GM21528 (cell line): Measurements from ENCODE around the gene ADM2.
A peak's percentile ranks its signal among the peaks of the same experiment; 100 is the strongest.
"Not testable (repeated sequence)": the region's sequence is repeated elsewhere in the genome, so short reads cannot be mapped to it uniquely, and the experiment has no call there.

Experiments used
- ATAC-seq: cut with Tn5 transposase; IDR thresholded peaks from one replicate; pipeline ENCODE4 v1.9.1; 2021; ENCODE audit warnings: mild to moderate bottlenecking, moderate library complexity; ENCODE audit not compliant: unreplicated experiment, low FRiP score

Gene ADM2

DNA sequence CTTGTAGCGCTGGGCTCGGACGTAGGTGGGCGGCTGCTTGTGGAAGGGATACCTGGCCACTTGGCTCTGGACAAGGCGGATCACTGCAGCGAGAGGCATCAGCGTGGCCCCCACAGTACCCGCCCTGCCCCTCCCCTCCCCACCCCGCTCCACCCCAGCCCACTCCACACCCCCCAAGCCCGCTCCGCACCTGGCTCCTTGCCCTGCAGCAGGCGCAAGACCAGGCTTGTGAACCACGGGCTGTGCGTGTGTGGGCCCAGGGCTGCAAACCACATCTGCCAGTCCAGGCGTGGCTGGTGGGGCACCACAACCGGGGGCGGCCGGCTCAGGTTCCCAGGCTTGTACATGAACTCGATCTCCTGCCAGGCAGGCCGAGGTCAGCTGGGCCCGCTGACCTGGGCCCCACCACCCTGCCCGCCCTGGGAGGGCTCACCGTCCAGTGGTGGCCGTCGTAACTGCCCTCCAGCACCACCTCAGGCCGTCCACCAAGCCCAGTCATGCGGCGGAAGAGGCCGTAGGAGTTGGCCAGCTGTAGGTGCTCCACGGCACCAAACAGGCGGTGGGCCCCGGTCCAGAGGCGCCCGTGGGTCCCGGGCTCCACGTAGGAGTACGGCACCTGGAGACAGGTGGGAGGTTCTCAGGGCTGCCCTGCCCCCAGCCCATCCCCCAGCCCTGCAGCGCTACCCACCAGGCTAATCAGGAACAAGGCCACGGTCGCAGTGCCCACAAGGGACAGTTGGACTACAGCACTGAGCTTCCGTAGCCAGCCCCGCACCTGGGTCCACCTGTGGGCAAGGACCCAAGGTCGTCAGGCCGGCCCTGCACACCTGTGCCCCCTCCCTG is 23.2 kb downstream of the ADM2 start:
- ATAC-seq, result no peak

- no peak for ATAC-seq
Observed at GRCh38 chr22:50505276-50505775, 24.0 kb downstream of the ADM2 start.

DNA sequence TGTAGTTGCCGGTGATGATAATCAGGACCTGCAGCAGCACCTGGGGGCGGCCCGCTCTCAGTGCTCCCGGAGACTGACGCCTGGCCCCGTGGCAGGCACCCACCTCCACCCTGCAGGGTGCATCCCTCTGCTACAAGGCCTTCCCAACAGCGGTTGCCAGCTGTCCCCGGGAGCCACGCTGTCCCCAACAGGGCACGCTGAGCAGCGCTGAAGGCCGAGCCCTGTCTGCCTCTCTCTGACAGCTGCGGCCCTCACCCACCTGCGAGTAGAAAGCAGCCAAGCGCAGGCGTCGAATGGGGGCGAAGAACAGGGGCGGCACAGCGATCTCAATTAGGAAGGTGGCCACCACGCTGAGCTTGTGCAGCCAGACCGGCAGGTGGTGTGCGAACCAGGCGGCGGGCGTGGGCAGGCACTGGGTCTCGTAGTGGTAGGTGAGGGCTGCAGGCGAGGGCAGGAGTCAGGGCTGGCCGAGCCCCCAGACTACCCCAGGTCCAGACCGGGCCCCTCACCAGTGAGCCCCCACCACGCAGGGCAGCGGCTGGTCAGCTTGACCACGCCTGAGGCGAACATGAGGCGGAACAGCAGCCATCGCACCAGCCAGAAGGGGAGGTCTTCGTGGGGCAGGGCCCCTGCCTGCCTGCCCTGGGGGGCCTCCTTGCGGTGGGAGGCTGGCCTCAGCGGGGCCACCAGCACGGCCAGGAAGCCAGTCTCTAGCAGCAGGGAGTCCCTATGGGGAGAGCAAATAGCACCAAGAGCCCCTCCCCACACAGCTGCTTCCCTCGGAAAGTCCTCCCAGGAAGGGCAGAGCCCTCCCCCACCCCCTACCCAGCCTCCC is 24.6 kb downstream of the ADM2 start:
- no peak for ATAC-seq

DNA sequence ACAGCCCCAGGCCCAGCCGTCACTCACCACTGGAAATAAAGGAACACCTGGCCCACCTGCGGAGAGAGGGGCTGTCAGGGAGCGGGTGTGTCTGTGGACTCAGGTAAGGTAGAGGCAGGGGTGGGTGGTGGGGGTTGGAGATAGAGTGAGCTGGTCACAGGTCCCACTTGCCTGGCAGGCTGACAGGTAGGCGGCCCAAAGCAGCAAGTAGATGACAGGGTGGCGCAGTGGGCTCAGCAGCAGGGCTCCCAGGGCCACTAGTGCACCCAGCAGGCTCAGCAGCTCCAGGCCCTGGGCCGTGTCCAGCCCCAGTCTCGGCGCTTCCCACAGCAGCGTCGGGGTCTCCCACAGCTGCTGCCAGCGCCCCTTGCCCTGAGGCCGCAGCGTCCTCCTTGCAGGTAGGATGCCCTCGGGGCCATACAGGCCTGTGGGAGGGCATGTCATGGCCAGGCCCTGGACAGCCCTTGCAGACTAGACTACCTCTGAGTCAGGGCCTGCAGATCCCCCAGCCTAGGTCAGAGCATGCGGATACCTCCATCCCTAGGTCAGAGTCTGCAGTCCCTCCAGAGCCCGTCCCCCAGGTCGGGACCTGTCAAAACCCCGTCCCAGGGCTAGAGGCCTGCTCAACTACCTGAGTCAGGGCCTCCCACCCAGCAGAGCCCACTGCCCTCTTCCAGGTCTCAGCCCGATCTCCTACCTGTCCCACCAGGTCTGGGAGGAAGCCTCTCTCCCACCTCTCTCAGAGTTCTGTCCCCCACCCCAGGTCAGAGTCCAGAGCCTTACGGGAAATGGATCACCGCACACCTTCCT is 25.5 kb downstream of the ADM2 start:
- peak; percentile 26 for ATAC-seq

DNA sequence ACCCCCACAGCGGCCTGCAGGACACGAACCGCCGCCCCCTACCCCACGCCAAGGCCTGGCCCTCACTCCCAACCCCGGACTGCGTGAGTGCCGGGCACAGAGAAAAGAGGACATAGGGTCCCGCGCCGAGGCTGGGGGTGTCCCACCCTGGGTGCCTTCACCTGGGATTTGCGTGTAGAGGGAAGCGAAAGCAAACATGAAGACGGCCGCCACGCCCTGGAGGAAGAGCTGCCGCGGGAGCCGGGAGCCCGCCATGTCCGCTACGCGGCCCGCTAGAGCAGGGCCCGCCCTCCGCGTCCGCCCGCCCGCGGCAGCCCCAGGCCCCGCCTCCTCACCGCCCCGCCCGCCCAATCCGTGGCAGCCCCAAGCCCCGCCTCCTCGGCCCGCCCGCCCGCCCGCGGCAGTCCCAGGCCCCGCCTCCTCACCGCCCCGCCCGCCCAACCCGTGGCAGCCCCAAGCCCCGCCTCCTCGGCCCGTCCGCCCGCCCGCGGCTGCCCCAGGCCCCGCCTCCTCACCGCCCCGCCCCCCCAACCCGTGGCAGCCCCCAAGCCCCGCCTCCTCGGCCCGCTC is 26.2 kb downstream of the ADM2 start, which contains the start of gene LMF2:
Gene LMF2, minus strand, starts transcription at position 282 of the 570 bp plus-strand sequence. Its CDS starts 27 bp downstream, at position 255.
- peak; percentile 46 for ATAC-seq

- ATAC-seq, result peak; percentile 68
Observed at GRCh38 chr22:50507991-50508884, 26.9 kb downstream of the ADM2 start, which contains the start of gene NCAPH2. Gene NCAPH2, plus strand, starts transcription at chr22:50508224. Its CDS starts 114 bp downstream, at chr22:50508338.

GRCh38 chr22:50508897-50509296 is 27.6 kb downstream of the ADM2 start:
- no peak for ATAC-seq

- ATAC-seq, result no peak
Observed at GRCh38 chr22:50513175-50513574, 31.8 kb downstream of the ADM2 start.

DNA sequence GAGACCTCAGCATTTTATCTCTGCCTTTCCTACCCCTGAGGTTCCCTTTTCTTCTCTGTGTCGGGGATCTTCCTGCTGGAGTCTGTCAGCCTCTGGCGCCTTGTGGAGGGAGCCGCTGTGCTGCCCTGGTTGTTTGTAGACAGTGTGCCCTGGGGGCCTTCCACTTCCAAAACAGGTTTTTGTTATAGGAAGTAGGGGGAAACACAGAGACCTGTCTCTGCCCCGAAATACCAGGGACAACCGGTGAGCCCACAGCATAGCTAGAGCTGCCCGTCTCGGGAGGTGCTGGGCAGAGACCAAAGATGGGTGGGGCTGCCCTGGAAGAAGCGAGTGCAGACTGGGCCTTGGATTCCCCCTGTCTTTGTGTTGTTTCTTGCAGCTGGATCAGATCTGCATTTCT is 34.7 kb downstream of the ADM2 start:
- ATAC-seq, result no peak

- no peak for ATAC-seq
Observed at GRCh38 chr22:50516891-50517290, 35.5 kb downstream of the ADM2 start.

DNA sequence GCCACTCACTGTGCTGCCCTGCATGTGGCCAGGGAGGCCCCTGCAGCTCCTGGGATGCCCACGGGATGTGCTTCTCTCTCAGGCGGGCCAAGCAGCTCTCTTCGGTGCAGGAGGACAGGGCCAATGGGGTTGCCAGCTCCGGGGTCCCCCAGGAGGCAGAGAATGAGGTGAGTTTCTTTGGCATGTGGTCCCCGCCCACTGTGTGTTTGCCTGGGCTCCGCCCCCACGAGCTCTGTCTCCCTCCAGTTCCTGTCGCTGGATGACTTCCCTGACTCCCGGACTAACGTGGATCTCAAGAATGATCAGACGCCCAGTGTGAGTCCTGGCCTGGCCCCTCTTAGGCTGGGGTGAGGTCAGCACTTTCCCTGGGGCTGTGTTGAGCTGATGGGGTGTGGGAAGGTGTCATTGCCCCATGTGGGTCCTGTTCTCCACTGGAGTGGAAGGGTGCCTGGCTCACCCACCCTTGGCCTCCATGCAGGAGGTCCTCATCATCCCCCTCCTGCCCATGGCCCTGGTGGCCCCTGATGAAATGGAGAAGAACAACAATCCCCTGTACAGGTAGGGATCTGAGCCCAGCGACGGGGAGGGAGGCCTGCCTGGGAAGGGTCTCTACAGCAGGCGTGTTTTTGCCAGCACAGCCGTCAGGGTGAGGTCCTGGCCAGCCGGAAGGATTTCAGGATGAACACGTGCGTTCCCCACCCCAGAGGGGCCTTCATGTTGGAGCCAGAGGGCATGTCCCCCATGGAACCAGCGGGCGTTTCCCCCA is 36.3 kb downstream of the ADM2 start:
- no peak for ATAC-seq

- ATAC-seq, result no peak
Observed at GRCh38 chr22:50518606-50519005, 37.3 kb downstream of the ADM2 start.

DNA sequence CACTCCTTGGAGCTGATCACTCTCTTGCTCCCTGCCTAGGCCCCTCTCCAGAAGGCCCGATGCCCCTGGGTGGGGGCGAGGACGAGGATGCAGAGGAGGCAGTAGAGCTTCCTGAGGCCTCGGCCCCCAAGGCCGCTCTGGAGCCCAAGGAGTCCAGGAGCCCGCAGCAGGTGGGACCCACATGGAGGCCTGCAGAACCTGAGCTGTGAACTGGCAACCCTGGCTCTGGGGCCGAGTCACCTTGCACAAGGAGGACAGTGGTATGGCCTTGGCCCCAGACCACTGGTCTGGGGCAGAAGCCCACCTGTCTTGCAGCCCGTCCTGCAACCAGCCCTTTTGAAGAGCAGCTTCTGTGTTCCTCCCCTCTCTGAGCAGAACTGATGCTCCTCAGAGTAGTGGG is 37.8 kb downstream of the ADM2 start:
- no peak for ATAC-seq

- not testable (repeated sequence) for ATAC-seq
Observed at GRCh38 chr22:50520184-50520583, 38.8 kb downstream of the ADM2 start.

DNA sequence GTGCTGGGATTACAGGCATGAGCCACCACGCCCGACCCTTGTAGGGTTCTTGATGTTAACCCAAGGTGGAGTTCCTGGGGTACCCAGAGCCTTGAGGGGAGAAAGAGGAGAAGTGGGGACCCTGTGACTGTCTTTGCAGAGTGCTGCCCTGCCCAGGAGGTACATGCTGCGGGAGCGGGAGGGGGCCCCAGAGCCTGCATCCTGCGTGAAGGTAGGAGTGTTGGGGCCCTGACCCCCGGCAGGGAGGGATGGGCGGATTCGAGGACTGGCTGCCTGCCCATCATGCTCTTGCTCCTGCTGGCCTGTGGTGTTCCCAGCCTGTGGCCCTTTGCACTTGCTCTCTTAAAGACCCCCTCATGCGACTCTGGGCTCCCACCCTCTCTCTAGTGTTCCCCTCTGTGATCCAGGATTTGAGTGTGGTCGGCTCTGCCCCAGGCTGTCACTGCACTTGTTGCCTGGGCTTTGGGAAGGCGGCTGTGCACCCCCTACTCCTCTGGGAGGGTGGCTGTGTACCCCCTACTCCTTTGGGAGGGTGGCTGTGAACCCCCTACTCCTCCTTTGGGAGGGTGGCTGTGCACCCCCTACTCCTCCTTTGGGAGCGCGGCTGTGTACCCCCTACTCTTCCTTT is 39.6 kb downstream of the ADM2 start:
- ATAC-seq, result no peak

GRCh38 chr22:50521710-50522109 is 40.4 kb downstream of the ADM2 start:
- ATAC-seq, result no peak

DNA sequence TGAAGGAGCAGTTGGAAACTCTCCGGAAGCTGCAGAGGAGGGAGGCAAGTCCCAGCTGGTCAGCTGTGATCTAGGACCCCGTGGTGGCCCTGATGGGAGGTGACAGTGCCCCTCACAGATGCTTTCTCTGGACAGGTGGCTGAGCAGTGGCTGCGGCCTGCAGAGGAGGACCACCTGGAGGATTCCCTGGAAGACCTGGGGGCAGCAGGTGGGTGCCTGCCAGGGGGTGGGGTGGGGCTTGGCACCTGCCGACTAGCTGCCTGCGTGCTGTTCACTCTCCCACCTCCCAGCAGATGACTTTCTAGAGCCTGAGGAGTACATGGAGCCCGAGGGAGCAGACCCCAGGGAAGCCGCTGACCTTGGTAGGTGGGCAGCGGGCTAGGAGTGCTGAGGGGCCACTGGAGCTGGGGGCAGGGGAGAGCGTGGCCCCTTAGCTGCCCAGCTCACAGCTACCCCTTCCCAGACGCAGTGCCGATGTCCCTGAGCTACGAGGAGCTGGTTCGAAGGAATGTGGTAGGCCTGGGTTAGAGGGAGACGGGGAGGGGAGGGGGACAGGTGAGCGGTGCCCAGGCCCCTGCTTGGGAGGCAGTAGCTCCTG is 41.0 kb downstream of the ADM2 start:
- ATAC-seq, result no peak
